GM13976 (cell line): ENCODE results near the gene ZNF429.

Experiments used
- DNase-seq: peaks from one replicate; pipeline ENCODE4 v3.0.0; 2012; ENCODE audit warnings: low spot score
- CTCF ChIP-seq: IDR thresholded peaks from 2 replicates; pipeline ENCODE4 v1.5.1; 2012; ENCODE audit warnings: borderline replicate concordance, mild to moderate bottlenecking; ENCODE audit not compliant: insufficient read depth; ENCODE audit errors: extremely low read depth, missing control alignments, control extremely low read depth
- in situ Hi-C: fragments of 300-500 bp; cut with MboI; formaldehyde crosslinking; loops from one replicate; pipeline ENCODE4 v1.12.0; 2022; ENCODE audit warnings: low sequenced_read_pairs, mixed read lengths, inconsistent platforms; ENCODE audit not compliant: unreplicated experiment

Gene ZNF429

DNA sequence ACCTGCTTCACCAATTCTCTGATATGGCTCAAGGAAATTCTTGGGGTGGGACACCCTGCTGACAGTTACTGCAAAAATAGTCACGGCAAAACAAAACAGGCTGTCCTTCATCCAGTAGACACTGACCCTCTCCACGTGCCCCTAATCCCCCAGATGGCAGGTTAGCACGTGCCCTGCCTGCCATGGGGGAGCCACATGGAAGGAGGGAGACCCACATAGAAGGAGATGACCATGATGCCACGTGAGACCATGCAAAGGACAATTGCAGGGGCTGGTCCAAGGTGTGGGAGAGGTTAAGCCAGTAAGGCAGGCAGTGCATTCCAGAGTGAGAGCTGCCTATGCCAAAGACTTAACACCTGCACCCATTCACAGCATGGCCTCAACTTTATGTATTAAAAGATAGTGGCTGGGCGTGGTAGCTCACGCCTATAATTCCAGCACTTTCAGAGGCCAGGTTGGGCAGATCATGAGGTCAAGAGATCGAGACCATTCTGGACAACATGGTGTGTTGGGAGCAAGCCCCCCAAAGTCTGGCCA lies 82.7 kb downstream of the ZNF429 start:
- no peak for TF ChIP-seq CTCF
- in situ Hi-C loops, result no loop called here
- DNase-seq, result no peak

DNA sequence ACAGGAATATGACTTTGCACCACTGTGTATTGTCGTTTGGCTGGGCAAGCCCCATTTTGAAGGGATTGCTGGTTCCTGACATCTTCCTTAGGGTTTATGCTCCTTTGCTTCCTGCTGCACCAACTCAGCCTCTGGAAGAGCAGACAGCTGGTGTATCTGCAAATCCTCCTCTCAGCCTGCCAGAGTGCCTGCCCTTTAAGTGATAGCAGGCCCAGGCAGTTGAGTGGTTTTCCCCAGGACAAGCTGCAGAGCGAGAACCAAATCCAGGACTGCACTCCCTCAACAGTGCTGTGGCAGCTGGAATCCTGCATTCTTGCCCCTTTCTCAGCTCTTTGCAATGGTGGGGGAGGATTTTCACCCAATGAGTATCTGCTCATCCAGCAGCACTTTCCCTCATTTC lies 85.5 kb downstream of the ZNF429 start:
- DNase-seq, result no peak
- in situ Hi-C loops, result no loop called here
- TF ChIP-seq CTCF, result no peak

DNA sequence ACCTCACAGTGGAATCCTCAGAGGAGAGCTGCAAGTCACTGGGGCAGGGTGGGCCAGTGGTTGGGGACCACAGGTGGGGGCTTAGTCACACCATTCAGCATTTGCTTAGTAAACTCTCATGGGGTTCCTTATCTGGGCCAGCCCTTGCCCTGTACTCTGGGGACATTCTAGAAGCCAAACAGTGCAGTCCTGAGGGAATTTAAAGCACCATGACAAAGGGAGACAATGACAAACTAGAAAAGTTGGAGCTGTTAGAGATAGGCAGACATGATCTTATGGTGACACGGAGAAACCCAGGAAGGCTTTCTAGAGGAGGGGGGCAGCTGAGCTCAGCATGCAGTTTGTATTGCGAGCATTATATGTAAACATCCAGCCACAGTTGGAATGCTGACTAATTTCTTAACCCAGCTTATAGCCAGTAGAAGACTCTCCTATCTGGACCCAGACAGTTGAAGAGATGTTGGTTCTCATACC lies 87.6 kb downstream of the ZNF429 start:
- in situ Hi-C loops, result no loop called here
- no peak for DNase-seq
- no peak for TF ChIP-seq CTCF

GRCh38 chr19:21593502-21593901 lies 88.1 kb downstream of the ZNF429 start:
- TF ChIP-seq CTCF, result no peak
- no peak for DNase-seq
- in situ Hi-C loops, result no loop called here

DNA sequence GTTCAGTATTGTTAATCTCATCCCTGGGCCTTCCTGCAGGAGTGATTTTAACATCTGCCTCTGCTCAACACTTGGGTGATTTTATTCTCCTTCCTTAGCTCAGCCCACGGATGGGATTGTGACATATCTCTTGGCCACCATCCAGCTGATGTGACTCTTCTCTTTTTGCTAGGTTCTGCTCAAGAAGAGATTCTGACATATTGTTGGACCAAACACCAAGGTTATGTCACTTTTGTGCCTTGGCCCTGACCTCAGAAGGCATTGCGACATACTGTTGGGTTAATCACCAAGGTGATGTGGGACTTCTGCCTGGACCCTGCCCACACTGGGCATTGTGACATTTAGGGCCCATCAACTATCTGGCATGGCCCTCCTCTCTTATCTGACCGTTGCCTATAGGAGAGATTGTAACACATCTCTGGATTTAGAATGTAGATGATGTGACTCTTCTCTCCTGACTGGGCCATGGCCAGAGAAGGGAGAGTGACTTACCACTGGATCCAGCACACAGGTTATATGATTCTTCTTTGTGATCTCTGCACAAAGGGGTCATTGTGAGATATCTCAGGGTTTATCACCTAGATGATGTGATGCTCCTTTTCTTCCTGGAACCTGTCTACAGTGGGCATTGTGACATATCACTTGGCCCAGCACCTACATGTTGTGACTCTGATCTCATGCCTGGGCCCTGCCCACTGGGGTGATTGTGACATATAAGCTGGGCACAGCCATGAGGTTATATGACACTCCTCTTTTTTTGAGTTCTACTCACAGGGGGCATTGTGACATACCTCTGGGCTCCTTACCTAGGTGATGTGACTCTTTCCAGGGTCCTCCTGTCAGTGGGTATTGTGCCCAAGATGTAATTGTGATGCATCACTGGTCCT lies 88.8 kb downstream of the ZNF429 start:
- no peak for TF ChIP-seq CTCF
- in situ Hi-C loops, result no loop called here

DNA sequence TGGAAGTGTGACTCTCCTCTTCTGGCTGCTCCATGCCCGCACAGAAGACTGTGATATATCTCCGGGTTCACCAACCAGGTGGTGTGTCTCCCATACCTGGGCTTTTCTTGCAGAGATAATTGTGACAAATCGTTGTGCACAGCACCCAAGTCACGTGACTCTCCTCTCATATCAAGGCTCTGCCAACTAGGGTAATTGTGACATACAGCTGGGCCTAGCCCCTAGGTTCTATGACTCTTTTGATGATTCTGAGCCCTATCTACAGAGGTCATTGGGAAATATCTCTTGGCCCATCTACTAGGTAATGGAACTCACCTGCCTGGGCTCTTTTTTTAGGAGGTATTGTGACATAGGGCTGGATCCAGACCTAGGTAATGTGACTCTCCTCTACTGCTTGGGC lies 89.8 kb downstream of the ZNF429 start:
- in situ Hi-C loops, result no loop called here
- DNase-seq, result no peak
- TF ChIP-seq CTCF, result no peak

More for the DNA sequence above, 88.8 kb downstream of the ZNF429 start:
- DNase-seq, result no peak
